Esophagus muscularis mucosa (tissue), 4 donors: ENCODE data around the gene KRTAP22-1.

ENCODE experiments used
- CTCF ChIP-seq, 3 experiments: fragments of 200-600 bp in 2 of 3; fragments of 450-650 bp in 1 of 3; sonication (generic) in 2 of 3; IDR thresholded peaks; one replicate each; pipeline ENCODE4 v1.5.1; 2017 to 2019; ENCODE audit warnings: antibody characterized with exemption in 3 of 3, mild to moderate bottlenecking in 2 of 3, moderate library complexity in 1 of 3
- EP300 ChIP-seq: sonication (generic); formaldehyde crosslinking; IDR thresholded peaks from one replicate; pipeline ENCODE4 v1.6.1; 2017; ENCODE audit warnings: antibody characterized with exemption
- POLR2AphosphoS5 ChIP-seq, 2 donors: sonication (generic); formaldehyde crosslinking; IDR thresholded peaks; one replicate each; pipeline ENCODE4 v1.6.1; 2017; ENCODE audit warnings: antibody characterized with exemption in 2 of 2

DNA sequence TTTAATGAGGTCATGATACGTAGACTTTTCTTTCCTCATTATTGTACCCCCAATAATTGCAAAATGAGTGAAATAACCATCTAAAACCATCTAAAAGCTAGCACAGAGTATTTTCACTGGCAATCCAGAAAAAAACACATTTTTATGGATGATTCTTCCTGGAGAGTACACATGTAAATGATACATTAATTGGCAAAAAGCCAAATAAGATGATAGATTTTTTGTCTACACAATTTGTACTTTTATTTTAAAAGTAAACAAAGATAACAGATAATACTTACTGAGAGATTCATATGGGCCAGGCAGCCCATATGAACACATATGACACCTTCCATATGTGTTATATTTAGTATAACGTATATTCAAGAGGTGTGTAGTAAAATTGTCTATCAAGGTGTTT, 37.3 kb upstream of the KRTAP22-1 start:
- no peak for TF ChIP-seq CTCF (IDR thresholded peaks at IDR 0.05)
- TF ChIP-seq POLR2AphosphoS5 (IDR thresholded peaks at IDR 0.05) = no peak
- no peak for TF ChIP-seq EP300
